Adrenal gland (tissue), 5 donors: Measurements from ENCODE around the gene GRAPL.
"Not testable (repeated sequence)": the region's sequence is repeated elsewhere in the genome, so short reads cannot be mapped to it uniquely, and the experiment has no call there.

Experiments
- CTCF ChIP-seq, 6 experiments: fragments of 450-650 bp in 4 of 6; fragments of 200-600 bp in 2 of 6; sonication (generic) in 1 of 6; IDR thresholded peaks; 1 replicate in 5 of 6; 2 replicates in 1 of 6; pipeline versions ENCODE4 v1.5.1 to v1.8.0; 2016 to 2021; ENCODE audit warnings: antibody characterized with exemption in 6 of 6, mild to moderate bottlenecking in 2 of 6, moderate library complexity in 1 of 6
- POLR2A ChIP-seq, 2 donors: fragments of 450-650 bp; IDR thresholded peaks; one replicate each; pipeline ENCODE4 v1.6.1; 2017; ENCODE audit warnings: antibody characterized with exemption in 2 of 2, mild to moderate bottlenecking in 2 of 2, moderate library complexity in 1 of 2
- donor health status: DM: no; HTN: no; CAD: no.

DNA sequence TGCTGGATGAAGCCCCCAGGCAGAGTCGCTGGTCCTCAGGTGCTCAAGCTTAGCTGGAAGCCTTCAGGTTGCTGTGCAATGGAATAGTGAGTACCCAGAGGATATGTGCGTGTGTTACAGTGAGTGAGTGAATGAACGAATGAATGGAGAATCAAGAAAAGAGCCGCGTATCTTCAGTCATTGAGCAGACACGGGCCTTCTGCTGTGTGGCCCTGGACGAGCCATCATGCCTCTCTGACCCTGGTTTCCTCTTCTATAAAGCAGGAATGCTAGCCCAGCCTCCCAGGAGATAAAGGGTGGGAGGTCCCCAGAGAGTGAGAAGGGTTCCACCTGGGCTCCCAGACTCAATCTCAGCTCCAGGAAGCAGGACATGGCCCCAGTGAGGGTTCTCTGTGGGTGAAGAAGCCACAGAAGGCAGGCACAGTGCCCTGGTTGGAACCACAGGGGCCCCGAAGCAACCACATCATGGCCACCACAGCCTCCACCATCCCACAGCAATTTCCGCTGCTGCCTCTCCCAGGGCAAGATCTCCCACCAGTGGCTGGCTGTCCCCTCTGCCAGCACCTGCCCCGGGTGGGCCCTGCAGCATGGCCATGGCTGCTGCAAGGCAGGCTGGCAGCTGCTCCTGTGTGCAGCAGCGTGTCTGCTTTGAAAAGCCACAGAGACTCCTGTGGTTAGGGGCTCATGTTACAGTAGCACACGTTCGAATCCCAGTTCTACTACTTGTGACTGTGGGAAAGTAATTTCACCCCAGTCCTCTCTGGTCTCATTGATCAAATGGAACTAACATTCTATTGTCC is 34.1 kb downstream of the GRAPL start:
- not testable (repeated sequence) for TF ChIP-seq CTCF, POLR2A (IDR thresholded peaks at IDR 0.05)
